T-helper 17 cell (primary cell): ENCODE results near the gene TNFRSF1A. TPM values are rescaled to one million over a fixed set of nuclear protein-coding genes. Genes with fewer than 3 reads are reported as not detected.

ENCODE experiments used
- ATAC-seq: fragments of 150-1000 bp; cut with Tn5 transposase; 2 replicates; pipeline ENCODE4 v1.10.0; 2021; ENCODE audit warnings: mild to moderate bottlenecking, moderate library complexity
- DNase-seq, 3 donors: peaks; one replicate each; pipeline versions ENCODE4 v3.0.0 to v3.0.0-alpha.2; 2020 to 2021
- H3K9me3 ChIP-seq: one replicate; pipeline ENCODE4 v1.7.0; 2013; ENCODE audit warnings: low read length, mild to moderate bottlenecking; ENCODE audit not compliant: control insufficient read depth, poor library complexity, severe bottlenecking
- H3K27ac Mint-ChIP-seq: one replicate; pipeline ENCODE4 v1.8.0; 2022; ENCODE audit warnings: mild to moderate bottlenecking, moderate library complexity, mixed read lengths
- H3K27me3 Mint-ChIP-seq: one replicate; pipeline ENCODE4 v1.8.0; 2022; ENCODE audit warnings: mixed read lengths
- H3K36me3 Mint-ChIP-seq: one replicate; pipeline ENCODE4 v1.8.0; 2022; ENCODE audit warnings: low read depth, mixed read lengths
- H3K4me1 Mint-ChIP-seq: one replicate; pipeline ENCODE4 v1.8.0; 2022; ENCODE audit warnings: mild to moderate bottlenecking, mixed read lengths
- H3K4me3 Mint-ChIP-seq: one replicate; pipeline ENCODE4 v1.8.0; 2022; ENCODE audit warnings: mild to moderate bottlenecking, moderate library complexity, mixed read lengths
- total RNA-seq, 4 donors: library from RNA in 2 of 4; stranded (reverse) in 2 of 4; gene quantifications; one replicate each; pipeline ENCODE4 v1.2.3 and lab custom pipeline; 2022 to 2026

Gene TNFRSF1A
- total RNA-seq, result 10 to 100 TPM; 22.4 to 23.0 TPM
- 16.0 to 33.8 reads per million in 2 donors for total RNA-seq (lab: John Stamatoyannopoulos, UW)

DNA sequence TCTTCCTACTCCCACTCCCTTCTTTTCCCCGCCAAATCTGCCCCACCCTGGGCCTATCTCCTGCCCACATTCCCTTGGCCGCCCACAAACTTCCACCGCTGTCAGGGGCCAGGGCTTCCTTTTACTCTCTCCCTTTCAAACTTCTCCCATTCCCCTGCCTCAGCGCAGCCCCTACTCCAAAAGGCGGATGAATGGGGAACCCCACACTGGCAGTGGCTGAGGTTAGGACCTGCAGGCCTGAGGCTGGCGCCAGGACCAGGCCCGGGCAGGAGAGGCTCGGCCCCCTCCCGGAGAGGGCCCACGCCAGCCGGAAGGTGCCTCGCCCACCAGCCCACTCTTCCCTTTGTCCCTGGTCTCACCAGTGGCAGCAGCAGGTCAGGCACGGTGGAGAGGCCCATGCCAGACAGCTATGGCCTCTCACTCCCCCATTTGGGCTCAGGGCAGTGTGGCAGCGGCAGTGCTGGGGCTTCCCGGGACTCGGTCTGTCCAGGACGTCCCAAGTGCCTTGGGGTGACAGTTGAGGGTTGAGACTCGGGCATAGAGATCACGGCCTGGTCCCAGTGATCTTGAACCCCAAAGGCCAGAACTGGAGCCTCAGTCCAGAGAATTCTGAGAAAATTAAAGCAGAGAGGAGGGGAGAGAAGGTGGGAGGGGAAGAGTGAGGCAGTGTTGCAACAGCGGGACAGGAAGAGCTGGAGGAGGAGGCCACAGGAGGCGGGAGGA lies at the start of gene TNFRSF1A:
TNFRSF1A (minus strand) TSS at position 660 of the 723 bp plus-strand sequence; CDS start at position 398, 262 bp downstream.
- Mint-ChIP-seq H3K27ac (no peak within 1 kb of the TSS), H3K36me3 (no peaks in the 10 kb centered on the region), H3K4me1 (peaks cover 35% of the 10 kb centered on the region), H3K27me3 (no peaks in the 10 kb centered on the region), H3K4me3 (no peak within 1 kb of the TSS)
- ATAC-seq, result peak; percentile 53
- no peaks in the 10 kb centered on the region for H3K9me3 ChIP-seq
- no peak for DNase-seq

- no peak overlapping the region for H3K27ac Mint-ChIP-seq
- peaks cover 18% of the 10 kb centered on the region for H3K27me3 Mint-ChIP-seq
- no peaks in the 10 kb centered on the region for H3K36me3 Mint-ChIP-seq
- no peak overlapping the region for H3K4me3 Mint-ChIP-seq
- no peak for DNase-seq
- no peaks in the 10 kb centered on the region for H3K9me3 ChIP-seq
- peaks cover 5% of the 10 kb centered on the region for H3K4me1 Mint-ChIP-seq
- no peak for ATAC-seq
Measured at GRCh38 chr12:6391013-6391412, 49.1 kb upstream of the TNFRSF1A start.

DNA sequence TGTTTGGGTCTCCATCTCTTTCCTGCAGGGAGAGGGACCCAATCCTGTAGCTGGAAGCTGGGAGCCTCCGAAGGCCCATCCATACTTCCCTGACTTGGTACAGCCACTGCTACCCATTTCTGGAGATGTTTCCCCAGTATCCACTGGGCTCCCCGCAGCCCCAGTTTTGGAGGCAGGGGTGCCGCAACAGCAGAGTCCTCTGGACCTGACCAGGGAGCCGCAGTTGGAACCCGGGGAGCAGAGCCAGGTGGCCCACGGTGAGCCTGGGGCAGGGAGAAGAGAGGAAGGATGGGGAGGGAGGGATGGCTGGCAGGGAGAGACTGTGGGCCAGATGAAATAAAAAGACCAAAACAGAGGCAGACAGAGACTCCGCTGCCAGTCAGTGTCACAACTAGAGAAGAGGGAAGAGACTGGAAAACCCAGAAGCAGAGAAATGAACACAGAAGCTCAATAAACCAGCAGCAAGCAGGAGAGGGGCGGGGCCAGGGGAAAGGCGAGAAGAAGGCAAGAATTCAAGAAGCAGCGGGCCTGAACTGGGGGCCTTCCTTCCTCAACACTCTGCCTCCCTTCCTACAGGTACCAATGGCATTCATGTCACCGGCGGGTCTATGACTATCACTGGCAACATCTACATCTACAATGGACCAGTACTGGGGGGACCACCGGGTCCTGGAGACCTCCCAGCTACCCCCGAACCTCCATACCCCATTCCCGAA lies 48.4 kb upstream of the TNFRSF1A start:
- Mint-ChIP-seq H3K4me3 (no peak overlapping the region), H3K27ac (no peak overlapping the region), H3K36me3 (no peaks in the 10 kb centered on the region), H3K4me1 (peaks cover 5% of the 10 kb centered on the region), H3K27me3 (peaks cover 16% of the 10 kb centered on the region)
- no peak for DNase-seq
- ATAC-seq, result no peak
- H3K9me3 ChIP-seq, result no peaks in the 10 kb centered on the region

- no peaks in the 10 kb centered on the region for H3K9me3 ChIP-seq
- Mint-ChIP-seq H3K27ac (no peak overlapping the region), H3K36me3 (peaks cover 2% of the 10 kb centered on the region), H3K4me3 (no peak overlapping the region), H3K27me3 (peaks cover 29% of the 10 kb centered on the region), H3K4me1 (peaks cover 5% of the 10 kb centered on the region)
- DNase-seq (no peak), ATAC-seq (no peak)
Measured at GRCh38 chr12:6387541-6387940, 45.7 kb upstream of the TNFRSF1A start.

- H3K4me1 Mint-ChIP-seq, result peaks cover 5% of the 10 kb centered on the region
- ATAC-seq, result no peak
- peaks cover 2% of the 10 kb centered on the region for H3K36me3 Mint-ChIP-seq
- no peaks in the 10 kb centered on the region for H3K9me3 ChIP-seq
- peaks cover 39% of the 10 kb centered on the region for H3K27me3 Mint-ChIP-seq
- no peak overlapping the region for H3K4me3 Mint-ChIP-seq
- DNase-seq, result no peak
- H3K27ac Mint-ChIP-seq, result no peak overlapping the region
Measured at GRCh38 chr12:6386491-6386890, 44.6 kb upstream of the TNFRSF1A start.

DNA sequence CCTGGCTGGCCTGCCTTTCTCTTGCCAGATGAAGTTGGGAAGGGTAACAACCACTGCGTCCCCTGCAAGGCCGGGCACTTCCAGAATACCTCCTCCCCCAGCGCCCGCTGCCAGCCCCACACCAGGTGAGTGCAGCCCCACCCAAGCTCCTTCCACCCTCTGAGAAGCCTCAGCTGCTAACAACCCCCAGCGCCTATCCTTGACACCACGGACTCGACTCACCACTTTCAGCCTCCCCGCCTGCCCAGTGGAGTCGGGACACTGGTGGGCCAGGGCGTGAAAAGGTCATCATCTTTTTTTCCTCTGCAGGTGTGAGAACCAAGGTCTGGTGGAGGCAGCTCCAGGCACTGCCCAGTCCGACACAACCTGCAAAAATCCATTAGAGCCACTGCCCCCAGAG lies 44.2 kb upstream of the TNFRSF1A start:
- no peak for DNase-seq
- H3K4me1 Mint-ChIP-seq, result peaks cover 6% of the 10 kb centered on the region
- no peaks in the 10 kb centered on the region for H3K9me3 ChIP-seq
- H3K4me3 Mint-ChIP-seq, result peak overlapping the region; percentile 41
- H3K36me3 Mint-ChIP-seq, result peaks cover 2% of the 10 kb centered on the region
- peaks cover 44% of the 10 kb centered on the region for H3K27me3 Mint-ChIP-seq
- ATAC-seq, result no peak
- H3K27ac Mint-ChIP-seq, result no peak overlapping the region

GRCh38 chr12:6384499-6385436 lies 42.9 kb upstream of the TNFRSF1A start:
- Mint-ChIP-seq H3K27ac (no peak overlapping the region), H3K4me1 (peaks cover 8% of the 10 kb centered on the region), H3K4me3 (peak overlapping the region; percentile 36), H3K36me3 (peaks cover 2% of the 10 kb centered on the region), H3K27me3 (peaks cover 48% of the 10 kb centered on the region)
- ATAC-seq, result no peak
- DNase-seq, result no peak
- H3K9me3 ChIP-seq, result no peaks in the 10 kb centered on the region

DNA sequence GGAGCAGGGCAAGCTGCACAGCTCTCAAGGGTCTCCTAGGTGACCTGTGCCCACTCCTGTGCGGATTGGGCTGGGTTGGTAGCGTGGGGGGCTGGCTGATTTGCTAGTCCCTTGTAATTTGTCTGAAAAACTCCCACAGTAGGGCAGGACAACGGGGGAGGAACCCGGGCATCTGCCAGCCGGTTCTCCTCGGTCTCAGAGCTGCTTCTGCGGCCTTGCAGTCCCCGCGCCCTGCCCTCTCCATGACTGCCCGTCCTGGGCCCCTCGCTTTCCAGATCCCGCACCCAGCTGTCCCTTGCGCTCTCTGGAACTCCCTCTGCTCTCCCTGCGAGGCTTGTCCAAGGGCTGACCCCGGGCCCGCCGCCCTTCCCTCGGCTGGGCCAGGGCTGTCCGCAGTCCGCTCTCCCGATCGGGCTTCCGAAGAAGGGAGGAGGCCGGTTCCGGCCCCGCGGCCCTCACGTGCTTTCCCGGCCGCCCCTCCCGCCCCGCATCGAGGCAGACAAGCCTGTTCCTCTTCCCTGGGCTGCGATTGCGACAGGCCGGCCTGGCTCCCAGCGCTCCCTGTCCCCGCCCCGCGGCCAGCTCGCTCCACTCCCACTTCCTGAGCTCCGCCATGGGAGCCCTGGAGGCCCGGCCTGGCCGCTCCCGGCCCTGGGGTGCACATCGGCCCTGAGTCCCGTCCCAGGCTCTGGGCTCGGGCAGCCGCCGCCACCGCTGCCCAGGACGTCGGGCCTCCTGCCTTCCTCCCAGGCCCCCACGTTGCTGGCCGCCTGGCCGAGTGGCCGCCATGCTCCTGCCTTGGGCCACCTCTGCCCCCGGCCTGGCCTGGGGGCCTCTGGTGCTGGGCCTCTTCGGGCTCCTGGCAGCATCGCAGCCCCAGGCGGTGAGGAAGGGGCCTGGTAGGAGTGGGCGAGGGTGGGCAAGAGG lies 42.0 kb upstream of the TNFRSF1A start, which contains the start of gene LTBR:
LTBR (plus strand) TSS at position 591 of the 927 bp plus-strand sequence; CDS start at position 788, 197 bp downstream.
- Mint-ChIP-seq H3K27me3 (peaks cover 48% of the 10 kb centered on the region), H3K36me3 (peaks cover 2% of the 10 kb centered on the region), H3K4me3 (peak within 1 kb of the TSS; percentile 76), H3K27ac (no peak within 1 kb of the TSS), H3K4me1 (peaks cover 7% of the 10 kb centered on the region)
- ATAC-seq, result peak; percentile 36
- no peak for DNase-seq
- no peaks in the 10 kb centered on the region for H3K9me3 ChIP-seq

GRCh38 chr12:6382982-6383381 lies 41.1 kb upstream of the TNFRSF1A start:
- Mint-ChIP-seq H3K4me3 (peak overlapping the region; percentile 76), H3K27ac (no peak overlapping the region), H3K27me3 (peaks cover 41% of the 10 kb centered on the region)

GRCh38 chr12:6382371-6382770 lies 40.5 kb upstream of the TNFRSF1A start:
- Mint-ChIP-seq H3K27me3 (peaks cover 35% of the 10 kb centered on the region), H3K4me3 (no peak overlapping the region), H3K36me3 (peaks cover 2% of the 10 kb centered on the region), H3K4me1 (peaks cover 7% of the 10 kb centered on the region), H3K27ac (no peak overlapping the region)
- no peak for DNase-seq
- H3K9me3 ChIP-seq, result no peaks in the 10 kb centered on the region
- ATAC-seq, result no peak

More at GRCh38 chr12:6382982-6383381, 41.1 kb upstream of the TNFRSF1A start:
- H3K9me3 ChIP-seq, result no peaks in the 10 kb centered on the region
- peaks cover 2% of the 10 kb centered on the region for H3K36me3 Mint-ChIP-seq
- ATAC-seq (no peak), DNase-seq (no peak)
- H3K4me1 Mint-ChIP-seq, result peaks cover 6% of the 10 kb centered on the region

DNA sequence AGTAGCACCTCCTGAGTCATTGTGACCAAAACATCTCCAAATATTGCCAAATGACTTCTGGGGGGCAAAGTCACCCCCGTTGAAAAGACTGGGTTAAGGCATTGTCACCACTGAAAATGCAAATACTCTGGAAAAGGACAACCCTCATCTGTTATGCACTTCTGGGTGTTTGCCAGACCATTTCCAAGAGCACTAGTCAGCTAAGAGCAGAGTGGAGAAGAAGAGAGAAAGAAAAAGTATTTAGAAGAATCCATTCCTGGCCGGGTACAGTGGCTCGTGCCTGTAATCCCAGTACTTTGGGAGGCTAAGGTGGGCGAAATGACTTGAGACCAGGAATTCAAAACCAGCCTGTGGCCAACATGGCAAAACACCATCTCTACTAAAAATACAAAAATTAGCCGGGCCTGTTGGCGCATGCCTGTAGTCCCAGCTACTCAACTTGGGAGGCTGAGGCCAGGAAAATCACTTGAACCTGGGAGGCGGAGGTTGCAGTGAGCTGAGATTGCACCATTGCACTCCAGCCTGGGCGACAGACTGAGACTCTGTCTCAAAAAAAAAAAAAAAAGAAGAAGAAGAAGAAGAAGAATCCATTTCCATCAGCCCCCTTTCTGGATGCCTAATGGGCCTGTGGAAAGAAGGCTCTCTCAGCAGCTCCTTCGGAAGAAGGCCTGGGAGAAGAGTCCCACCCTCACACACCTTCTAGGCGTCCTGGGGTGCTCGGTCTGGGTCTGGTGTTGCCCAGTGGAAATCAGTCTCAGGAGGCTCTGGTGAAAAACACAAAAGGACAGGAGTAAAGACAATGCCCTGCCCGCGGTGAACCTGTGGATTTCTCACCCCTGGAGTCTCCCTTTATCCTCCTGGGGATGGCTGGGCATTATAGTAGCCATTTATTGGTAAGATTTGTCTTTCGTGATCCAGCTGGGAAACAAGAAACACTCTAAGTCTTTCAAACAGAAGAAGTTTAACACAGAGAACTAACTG lies 38.6 kb upstream of the TNFRSF1A start:
- Mint-ChIP-seq H3K27me3 (peaks cover 32% of the 10 kb centered on the region), H3K4me3 (no peak overlapping the region), H3K4me1 (peaks cover 18% of the 10 kb centered on the region), H3K36me3 (peaks cover 2% of the 10 kb centered on the region), H3K27ac (peak overlapping the region; percentile 25)
- H3K9me3 ChIP-seq, result no peaks in the 10 kb centered on the region
- ATAC-seq (no peak), DNase-seq (no peak)
